Stimulated activated CD4-positive, alpha-beta T cell treated with anti-CD3 and anti-CD28 coated beads, Interleukin-4, amount 100 ng/mL, for 24 hours (primary cell): Measurements from ENCODE around the gene NBAS.
"Not testable (repeated sequence)": the region's sequence is repeated elsewhere in the genome, so short reads cannot be mapped to it uniquely, and the experiment has no call there.

Source experiments
- DNase-seq: peaks from one replicate; pipeline ENCODE4 v3.0.0-alpha.2; 2020

Gene NBAS

GRCh38 chr2:15520346-15520745 is 40.8 kb downstream of the NBAS start:
- DNase-seq: no peak

GRCh38 chr2:15518759-15519158 is 42.4 kb downstream of the NBAS start:
- not testable (repeated sequence) for DNase-seq

DNA sequence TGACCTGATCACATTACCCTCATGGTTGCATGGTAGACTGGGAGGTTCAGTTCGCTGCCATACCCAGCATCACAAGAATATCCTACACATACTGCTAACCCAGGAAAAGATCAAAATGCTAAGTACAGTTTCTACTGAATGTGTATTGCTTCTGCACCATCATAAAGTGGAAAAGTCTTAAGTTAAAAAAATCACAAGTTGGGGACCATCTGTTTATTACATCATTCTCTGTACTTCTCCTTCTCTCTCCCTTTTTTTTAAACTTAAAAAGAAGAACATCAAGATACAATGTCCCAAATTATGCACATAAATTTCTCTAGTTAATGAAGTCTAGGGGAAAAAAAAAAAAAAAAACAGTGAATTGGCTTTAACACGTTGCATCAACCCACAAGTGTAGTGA is 43.3 kb downstream of the NBAS start:
- no peak for DNase-seq

DNA sequence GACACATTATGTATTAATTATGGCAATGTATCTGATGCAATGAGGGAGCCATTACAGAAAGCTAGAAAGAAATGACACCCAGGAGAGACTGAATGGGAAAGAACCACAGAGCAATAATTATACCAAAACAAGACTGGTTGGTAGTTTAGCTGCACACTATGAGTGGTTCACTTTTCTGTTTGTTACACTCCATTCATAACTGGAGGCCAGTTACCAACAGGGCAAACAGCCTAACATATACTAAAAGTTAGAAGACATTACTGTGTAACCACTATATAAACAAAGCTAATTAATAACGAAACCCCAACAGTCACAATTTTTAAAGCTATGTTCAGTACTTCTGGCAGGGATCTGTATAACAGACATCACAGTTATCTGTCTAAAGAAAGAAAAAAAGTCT is 49.4 kb downstream of the NBAS start:
- DNase-seq: no peak

- no peak for DNase-seq
Measured at GRCh38 chr2:15510552-15510951, 50.6 kb downstream of the NBAS start.

GRCh38 chr2:15510131-15510530 is 51.0 kb downstream of the NBAS start:
- DNase-seq: no peak

DNA sequence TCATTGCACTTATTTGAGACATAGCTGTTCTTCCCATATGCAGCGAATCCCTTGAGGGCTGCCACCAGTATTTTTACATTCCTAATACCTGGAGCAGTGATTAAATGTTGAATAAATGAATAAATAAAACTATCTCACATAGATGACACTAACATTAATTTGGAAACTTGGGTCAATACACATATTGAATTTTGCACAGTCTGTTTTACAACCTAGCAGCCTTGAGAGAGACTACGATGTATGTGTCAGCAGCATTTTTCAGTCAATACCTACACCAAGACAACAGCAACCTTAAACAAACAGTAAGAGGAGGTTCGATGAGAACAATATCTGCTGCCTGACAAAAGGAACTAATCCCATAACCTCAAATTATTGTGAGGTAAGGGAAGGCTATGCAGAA is 53.4 kb downstream of the NBAS start:
- DNase-seq: no peak

GRCh38 chr2:15507061-15507460 is 54.1 kb downstream of the NBAS start:
- no peak for DNase-seq

DNA sequence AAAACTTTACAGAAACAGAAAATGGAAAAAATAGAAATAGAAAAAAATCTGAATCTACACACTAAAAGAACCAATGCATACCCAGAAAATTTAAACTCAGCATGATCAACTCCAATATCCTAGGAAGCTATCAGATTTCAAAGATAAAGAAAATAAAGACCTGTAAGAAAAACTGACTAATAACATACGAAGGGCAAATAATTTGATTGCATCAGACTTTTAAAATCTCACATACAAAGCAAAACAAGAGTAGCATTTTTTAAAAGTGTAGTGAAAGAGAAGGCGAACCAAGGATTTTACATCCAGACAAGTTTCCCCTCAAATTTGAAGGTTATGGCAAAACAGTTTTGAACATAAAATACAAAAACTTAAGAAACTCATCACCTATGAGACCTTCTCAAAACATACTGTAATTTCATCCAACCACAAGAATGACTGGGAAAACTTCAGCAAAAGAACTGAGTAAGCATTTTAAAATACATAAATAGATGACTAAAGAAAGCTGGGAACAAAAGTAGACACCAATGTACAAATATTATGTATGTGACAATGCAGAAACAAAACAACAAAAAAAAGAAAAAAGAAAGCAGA is 54.8 kb downstream of the NBAS start:
- no peak for DNase-seq

GRCh38 chr2:15504882-15505663 is 56.1 kb downstream of the NBAS start:
- DNase-seq: no peak

DNA sequence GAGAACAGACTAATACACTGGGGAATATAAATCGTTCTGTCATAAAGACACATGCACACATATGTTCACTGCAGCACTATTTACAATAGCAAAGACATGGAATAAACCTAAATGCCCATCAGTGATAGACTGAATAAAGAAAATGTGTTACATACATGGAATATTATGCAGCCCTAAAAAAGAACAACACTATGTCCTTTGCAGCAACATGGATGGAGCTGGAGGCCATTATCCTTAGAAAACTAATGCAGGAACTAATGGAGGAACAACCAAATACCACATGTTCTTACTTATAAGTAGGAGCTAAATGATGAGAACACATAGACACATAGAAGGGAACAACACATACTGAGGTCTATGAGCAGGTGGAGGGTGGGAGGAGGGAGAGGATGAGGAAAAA is 61.9 kb downstream of the NBAS start:
- not testable (repeated sequence) for DNase-seq

DNA sequence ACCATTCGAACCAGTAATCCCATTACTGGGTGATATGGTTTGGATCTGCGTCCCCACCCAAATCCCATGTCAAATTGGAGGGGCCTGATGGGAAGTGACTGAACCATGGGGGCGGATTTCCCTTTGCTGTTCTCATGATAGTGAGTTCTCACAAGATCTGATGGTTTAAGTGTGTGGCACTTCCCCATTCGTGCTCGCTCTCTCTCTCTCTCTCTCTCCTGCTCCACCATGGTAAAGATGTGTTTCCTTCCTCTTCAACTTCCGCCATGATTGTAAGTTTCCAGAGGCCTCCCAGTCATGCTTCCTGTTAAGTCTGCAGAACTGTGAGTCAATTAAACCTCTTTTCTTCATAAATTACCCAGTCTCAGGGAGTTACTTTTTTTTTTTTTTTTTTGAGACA is 62.6 kb downstream of the NBAS start:
- no peak for DNase-seq

GRCh38 chr2:15494877-15495276 is 66.3 kb downstream of the NBAS start:
- DNase-seq: no peak

- no peak for DNase-seq
Measured at GRCh38 chr2:15492773-15493325, 68.3 kb downstream of the NBAS start.

DNA sequence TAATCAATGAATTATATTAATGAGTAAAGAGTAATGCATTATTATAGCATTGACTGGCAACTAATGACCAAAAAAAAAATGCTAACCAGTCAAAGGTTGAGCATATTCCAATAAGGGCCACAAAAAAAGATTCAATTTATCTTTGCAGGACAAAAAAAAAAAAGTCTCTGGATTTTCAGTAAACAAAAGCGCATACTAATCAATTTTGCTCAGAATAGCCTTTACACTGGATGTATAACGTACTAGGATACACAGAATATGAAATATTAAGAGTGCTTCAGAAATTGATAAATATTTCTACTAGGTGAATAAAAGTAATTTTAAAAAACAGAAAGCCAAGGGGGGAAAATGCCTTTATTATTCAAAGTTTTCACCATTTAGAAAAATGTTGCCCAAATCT is 74.4 kb downstream of the NBAS start:
- no peak for DNase-seq

DNA sequence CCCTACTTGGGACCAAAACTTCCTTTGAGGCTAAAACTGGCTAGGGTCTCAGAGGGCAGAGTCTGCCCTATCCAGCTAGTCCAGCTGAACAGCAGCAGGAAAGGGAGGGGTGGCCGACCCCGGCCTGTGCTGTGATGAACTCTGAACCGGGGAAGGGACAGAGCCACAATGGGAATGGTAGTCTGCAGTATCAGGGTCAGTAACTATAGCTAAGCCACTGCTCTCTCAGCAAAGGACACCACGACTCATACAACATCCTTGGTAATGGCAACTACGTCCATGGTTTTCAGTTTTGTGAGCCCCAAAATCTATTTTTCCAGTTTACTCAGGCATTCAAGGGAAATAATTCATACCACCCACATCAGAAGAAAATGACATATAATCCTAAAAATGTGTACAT is 75.2 kb downstream of the NBAS start:
- no peak for DNase-seq

GRCh38 chr2:15481000-15481399 is 80.1 kb downstream of the NBAS start:
- DNase-seq: no peak

DNA sequence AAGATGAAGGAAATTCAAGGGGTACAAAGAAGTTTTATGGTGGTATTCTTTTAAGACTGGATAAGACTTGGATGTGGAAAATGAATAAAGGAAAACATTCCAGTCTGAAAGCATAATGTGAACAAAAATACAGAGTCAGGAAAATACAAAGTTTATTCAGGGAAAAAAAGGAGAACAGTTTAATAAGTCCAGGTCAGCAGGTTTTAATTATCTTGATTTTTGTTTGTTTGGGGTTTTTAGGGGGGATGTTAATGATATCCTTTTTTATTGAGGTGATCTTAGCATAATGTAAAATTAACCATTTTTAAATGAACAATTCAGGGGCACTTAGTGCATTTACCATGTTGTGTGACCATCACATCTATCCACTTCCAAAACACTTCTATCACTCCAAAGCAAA is 80.6 kb downstream of the NBAS start:
- DNase-seq: no peak

DNA sequence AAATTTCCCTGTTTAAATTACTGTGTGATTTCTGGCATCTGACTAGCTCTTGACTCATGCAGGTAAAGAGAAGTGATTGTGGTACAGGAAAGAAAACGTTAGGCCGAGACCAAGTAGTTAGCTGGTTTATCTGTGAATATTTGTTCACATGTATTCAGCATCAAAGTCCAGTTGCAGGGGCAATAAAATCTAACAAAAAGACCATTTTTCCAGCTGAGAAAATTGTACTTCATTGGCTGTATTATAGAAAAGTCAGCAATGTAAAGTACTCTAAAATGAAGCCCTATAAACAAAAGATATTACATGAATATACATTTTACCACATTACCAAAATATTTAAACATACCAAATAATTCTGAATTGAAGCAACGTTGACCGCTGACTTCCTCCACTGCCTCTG is 88.3 kb downstream of the NBAS start:
- DNase-seq: no peak

DNA sequence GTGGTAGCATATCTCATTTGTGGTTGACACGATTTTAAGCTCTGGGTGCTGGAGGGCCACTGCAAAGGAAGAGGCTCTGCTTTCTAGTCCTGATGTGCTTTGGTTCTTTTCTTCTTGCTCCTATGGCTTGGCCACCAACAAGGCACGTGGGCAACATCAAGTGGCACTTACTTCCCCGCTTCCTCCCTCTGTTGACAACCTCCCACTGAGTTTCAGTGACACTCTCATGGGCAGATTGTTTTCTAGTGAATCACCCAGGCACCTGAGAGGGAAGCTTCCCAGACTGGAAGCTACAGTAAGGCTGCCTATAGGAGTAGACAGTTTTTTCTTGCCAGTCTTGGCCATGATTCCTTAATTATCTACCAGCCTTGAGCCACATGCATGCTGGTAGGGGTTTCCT is 89.0 kb downstream of the NBAS start:
- DNase-seq: no peak

DNA sequence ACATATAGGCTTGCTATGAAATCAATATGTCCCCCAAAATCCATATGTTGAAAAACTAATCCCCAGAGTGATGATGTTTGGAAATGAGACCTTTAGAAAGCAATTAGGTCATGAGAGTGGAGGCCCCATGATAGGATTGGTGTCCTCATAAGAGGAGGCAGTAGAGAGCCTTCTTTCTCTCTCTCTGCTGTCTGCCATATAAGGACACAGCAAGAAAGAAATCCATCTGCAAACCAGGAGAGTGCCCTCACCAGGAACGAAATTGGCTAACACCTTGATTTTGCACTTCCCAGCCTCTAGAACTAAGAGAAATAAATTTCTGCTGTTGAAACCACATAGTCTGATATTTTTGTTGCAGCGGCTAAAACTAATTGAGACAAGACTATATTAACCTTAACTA is 89.5 kb downstream of the NBAS start:
- no peak for DNase-seq

DNA sequence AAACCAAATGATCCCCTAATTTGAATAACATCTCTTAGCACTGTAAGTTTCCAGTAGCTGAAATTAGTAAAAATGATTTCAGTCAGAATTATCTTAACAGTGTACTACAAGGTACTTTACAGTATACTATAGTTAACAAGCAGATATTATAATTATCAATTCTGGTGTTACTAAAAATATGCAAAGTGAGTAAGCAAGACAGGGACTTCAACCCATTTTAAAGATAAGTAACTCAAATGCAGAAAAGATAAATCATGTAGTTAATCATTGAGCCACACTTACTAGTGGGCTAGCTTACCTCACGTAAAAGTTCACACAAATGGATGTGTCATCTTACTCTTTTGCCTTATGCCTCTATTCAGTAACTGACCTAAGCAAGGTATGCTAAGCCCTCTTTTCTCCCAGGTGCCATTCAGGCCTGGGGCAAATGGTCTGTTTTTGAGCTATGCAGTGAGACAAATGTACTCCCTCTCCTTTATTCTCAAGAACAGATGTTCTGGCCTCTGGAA is 101.0 kb downstream of the NBAS start:
- DNase-seq: no peak

GRCh38 chr2:15458277-15458676 is 102.9 kb downstream of the NBAS start:
- DNase-seq: no peak

DNA sequence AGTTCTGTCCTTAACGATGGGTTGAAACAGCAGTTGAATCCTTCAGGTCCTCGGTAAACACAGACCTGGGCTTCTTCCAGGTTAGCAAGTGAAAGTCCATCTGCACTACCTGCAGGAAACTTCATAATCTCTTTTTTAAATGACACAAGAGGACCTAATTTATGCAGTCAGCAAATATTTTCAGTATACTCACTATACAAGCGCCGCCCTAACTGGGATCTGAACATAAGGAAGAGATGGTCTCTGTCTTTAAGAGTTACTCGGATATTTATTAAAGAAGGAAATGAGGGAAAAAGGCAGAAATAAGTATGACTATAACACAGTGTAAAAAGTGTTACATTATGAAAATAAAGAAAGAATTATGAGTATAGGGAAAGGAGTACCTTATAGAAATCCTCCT is 103.3 kb downstream of the NBAS start:
- DNase-seq: no peak
